Hematopoietic multipotent progenitor cell (in vitro differentiated cells): ENCODE results near the gene MYO9B. TPM values are rescaled to one million over a fixed set of nuclear protein-coding genes. Genes with fewer than 3 reads are reported as not detected.

Experiments
- DNase-seq, 3 donors: peaks; one replicate each; pipeline ENCODE4 v3.0.0-alpha.2; 2011 to 2015; ENCODE audit warnings: low read depth in 2 of 3, low spot score in 2 of 3
- total RNA-seq: library from RNA; depleted of rRNA; stranded (reverse); fragments of >200 nt; gene quantifications from one replicate; pipeline ENCODE4 v1.2.3, GENCODE V29; 2012

MYO9B gene
- total RNA-seq, 1 donor: 158 TPM

- DNase-seq: no peak
These were observed 131.4 kb downstream of the MYO9B start for GRCh38 chr19:17206736-17207581.

GRCh38 chr19:17209126-17210036, 133.8 kb downstream of the MYO9B start:
- DNase-seq: peak in 2 of 3 donors; percentile 59 to 76

- no peak for DNase-seq
These were observed 134.7 kb downstream of the MYO9B start for GRCh38 chr19:17210296-17210695.

GRCh38 chr19:17211547-17212446, 136.2 kb downstream of the MYO9B start:
- DNase-seq: no peak

- no peak for DNase-seq
These were observed 137.8 kb downstream of the MYO9B start for GRCh38 chr19:17213334-17213733.

- DNase-seq: no peak
These were observed 139.0 kb downstream of the MYO9B start for GRCh38 chr19:17214508-17215126.

- peak; percentile 75 to 97 (median 93) for DNase-seq
These were observed 139.8 kb downstream of the MYO9B start, which contains the start of gene USE1 for GRCh38 chr19:17215127-17215971. Gene USE1 (plus strand): TSS chr19:17215357. CDS start chr19:17215406, 49 bp downstream.

- no peak for DNase-seq
These were observed 140.6 kb downstream of the MYO9B start for GRCh38 chr19:17216058-17216670.

GRCh38 chr19:17219286-17219685, 143.7 kb downstream of the MYO9B start:
- no peak for DNase-seq

- peak in 2 of 3 donors; percentile 42 to 56 for DNase-seq
These were observed 144.7 kb downstream of the MYO9B start for GRCh38 chr19:17220207-17220758.

- DNase-seq: no peak
These were observed 149.5 kb downstream of the MYO9B start for GRCh38 chr19:17225053-17225452.

GRCh38 chr19:17226002-17226933, 150.7 kb downstream of the MYO9B start, which contains the start of gene OCEL1:
Gene OCEL1 (plus strand): TSS chr19:17226226. CDS start chr19:17226248, 22 bp downstream.
- DNase-seq: peak; percentile 94 to 98 (median 98)

- no peak for DNase-seq
These were observed 152.3 kb downstream of the MYO9B start for GRCh38 chr19:17227798-17228367.

- no peak for DNase-seq
These were observed 154.3 kb downstream of the MYO9B start for GRCh38 chr19:17229890-17230289.

GRCh38 chr19:17232258-17232657, 156.7 kb downstream of the MYO9B start:
- no peak for DNase-seq

- DNase-seq: peak in 2 of 3 donors; percentile 46 to 55
These were observed 159.3 kb downstream of the MYO9B start for GRCh38 chr19:17234911-17235299.
